Glomerular endothelial cell (primary cell): ENCODE data around the gene CEACAM19. TPM values are rescaled to one million over a fixed set of nuclear protein-coding genes. Genes with fewer than 3 reads are reported as not detected.
"Not testable (repeated sequence)": the region's sequence is repeated elsewhere in the genome, so short reads cannot be mapped to it uniquely, and the experiment has no call there.

Experiments used
- DNase-seq: peaks from one replicate; pipeline ENCODE4 v3.0.0-alpha.2; 2011; ENCODE audit warnings: low read depth, low spot score; ENCODE audit errors: extremely low read depth
- total RNA-seq: library from RNA; depleted of rRNA; stranded (reverse); fragments of >200 nt; gene quantifications from 2 replicates; pipeline ENCODE4 v1.2.3, GENCODE V29; 2015

CEACAM19 gene
- total RNA-seq, 1 donor from 2014 or later = 9.0 TPM

DNA sequence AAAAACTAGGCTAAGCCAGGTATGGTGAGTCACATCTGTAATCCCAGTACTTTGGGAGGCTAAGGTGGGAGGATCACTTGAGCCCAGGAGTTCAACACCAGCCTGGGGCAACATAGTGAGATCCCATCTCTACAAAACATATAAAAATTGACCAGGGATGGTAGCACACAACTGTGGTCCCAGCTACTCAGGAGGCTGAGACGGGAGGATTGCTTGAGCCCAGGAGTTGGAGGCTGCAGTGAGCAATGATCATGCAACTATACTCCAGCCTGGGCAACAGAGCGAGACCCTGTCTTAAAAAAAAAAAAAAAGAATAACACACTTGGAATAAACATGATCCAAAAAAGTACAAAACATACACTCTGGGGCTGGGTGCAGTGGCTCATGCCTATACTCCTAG lies 1.3 kb upstream of the CEACAM19 start:
- DNase-seq = not testable (repeated sequence)

GRCh38 chr19:44672226-44672625 lies 944 bp downstream of the CEACAM19 start:
- no peak for DNase-seq

- no peak for DNase-seq
Measured at GRCh38 chr19:44673510-44673909, 2.2 kb downstream of the CEACAM19 start.

DNA sequence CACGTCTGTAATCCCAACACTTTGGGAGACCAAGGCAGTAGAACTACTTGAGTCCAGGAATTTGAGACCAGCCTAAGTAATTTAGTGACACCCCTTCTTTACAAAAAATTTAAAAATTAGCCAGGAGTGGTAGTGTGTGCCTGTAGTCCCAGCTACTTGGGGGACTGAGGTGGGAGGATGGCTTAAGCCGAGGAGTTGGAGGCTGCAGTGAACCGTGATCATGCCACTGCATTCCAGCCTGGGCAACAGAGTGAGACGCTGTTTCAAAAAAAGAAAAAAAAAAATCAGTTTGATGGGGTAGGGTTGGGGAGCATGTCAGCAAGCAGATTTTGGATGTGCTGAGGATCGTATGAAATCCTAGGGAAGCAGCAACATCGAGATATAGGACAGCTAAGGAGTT lies 4.2 kb downstream of the CEACAM19 start:
- no peak for DNase-seq

DNA sequence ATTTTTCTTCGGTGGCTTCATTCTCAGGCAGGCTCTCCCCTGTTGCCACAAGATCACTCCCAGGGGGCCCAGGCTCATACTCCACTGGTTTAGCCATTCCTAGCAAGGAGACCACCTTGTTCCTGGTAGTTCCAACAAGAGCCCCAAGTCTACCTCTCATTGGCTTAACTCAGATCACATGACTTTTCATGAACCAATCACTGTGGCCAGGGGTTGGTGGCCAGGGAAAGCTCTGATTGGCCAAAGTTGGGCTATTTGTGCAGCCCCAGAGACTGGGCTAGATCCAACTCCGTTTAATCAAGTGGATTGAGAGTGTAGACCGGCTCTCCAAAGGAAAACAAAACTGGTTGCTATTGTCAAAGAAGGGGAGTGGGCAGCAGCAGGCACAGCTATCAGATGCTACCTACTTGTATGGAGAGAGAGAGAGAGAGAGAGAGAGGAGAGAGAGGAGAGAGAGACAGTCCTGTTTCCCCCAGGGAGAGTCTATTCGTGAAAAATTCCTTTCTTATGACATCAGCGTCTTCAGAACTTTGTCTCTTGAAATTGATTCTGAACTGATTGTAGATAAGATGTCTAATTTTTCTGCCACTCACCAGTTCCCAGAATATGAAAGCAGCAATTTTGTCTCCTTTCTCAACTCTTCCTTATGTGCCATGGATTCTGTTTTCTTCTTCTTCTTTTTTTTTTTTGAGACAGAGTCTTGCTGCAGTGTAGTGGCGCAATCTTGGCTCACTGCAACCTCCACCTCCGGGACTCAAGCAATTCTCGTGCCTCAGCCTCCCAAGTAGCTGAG lies 5.9 kb downstream of the CEACAM19 start:
- no peak for DNase-seq

DNA sequence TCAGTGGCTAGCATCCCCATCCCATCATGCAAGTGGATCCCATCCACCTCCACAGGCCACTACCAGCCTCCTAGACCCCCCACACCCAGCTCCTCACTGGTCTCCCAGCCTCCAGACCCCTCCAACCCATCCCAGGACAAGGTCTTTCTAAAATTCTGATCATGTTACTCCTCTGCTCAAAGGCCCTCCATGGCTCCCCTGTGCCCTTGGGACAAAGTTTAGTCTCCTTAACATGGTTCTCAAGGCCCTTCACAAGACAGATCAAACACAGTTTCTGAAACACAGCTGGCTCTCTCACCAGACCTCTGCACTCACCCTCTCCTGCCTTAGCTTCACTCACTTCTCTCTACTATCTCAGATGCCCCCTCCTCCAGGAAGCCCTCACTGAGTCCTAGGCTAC lies 9.3 kb downstream of the CEACAM19 start:
- DNase-seq = no peak

GRCh38 chr19:44681992-44682790 lies 10.9 kb downstream of the CEACAM19 start:
- DNase-seq = no peak

DNA sequence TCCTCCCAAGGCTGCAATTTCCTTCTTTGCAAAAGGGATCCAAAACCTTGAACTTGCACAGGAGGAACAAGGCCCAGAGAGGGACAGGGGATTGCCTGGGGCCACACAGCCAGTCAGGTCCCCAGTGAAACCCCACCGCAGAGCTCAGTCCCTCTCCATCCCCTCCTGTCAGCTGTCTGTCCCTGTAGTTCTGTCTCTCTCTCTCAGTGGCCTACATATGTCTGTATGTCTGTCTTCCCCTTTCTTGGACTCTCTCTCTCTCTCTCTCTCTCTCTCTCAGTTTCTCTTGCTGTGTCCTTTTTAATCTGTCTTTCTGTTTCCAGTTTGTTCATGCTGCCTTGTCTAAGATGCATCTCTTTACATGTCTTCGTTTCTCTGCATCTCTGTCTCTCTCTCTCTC lies 11.5 kb downstream of the CEACAM19 start:
- DNase-seq = no peak

- no peak for DNase-seq
Measured at GRCh38 chr19:44683434-44684210, 12.3 kb downstream of the CEACAM19 start.

- DNase-seq = not testable (repeated sequence)
Measured at GRCh38 chr19:44684396-44684795, 13.1 kb downstream of the CEACAM19 start.

DNA sequence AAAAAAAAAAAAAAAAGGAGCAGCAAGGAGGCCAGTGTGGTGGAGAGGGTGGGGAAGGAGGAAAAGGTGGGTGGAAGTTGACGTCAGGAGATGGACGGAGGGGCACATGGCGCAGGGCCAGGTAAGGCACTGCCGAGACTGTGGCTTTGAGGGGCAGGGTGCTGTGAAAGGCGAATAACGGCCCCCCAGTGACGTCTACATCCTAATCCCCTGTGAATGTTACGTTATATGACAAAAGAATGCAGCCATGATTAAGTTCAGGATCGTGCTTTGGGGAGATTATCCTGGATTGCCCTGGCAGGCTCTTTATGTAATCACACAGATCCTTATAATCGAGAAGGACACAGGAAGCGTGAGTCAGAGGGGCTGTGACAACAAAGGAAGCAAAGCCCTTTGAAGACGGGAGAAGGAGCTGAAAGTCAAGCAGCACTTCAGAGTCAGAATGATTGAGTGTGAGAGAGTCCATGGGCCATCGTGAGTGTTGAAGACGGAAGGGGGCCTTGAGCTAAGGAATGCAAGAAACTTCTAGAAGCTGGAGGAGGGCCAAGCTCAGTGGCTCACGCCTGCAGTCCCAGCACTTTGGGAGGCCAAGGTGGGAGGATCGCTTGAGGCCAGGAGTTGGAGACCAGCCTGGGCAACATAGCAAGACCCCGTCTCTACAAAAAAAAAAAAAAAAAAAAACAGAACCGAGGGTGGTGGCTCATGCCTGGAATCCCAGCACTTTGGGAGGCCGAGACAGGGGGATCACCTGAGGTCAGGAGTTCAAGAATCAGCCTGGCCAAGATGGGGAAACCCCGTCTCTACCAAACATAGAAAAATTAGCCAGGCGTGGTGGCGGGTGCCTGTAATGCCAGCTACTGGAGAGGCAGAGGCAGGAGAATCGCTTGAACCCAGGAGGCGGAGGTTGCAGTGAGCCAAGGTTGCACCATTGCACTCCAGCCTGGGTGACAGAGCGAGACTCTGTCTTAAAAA lies 13.9 kb downstream of the CEACAM19 start:
- peak; percentile 99 for DNase-seq

GRCh38 chr19:44685877-44686276 lies 14.6 kb downstream of the CEACAM19 start:
- no peak for DNase-seq

GRCh38 chr19:44686896-44687295 lies 15.6 kb downstream of the CEACAM19 start:
- DNase-seq = no peak

- no peak for DNase-seq
Measured at GRCh38 chr19:44687888-44688287, 16.6 kb downstream of the CEACAM19 start.

DNA sequence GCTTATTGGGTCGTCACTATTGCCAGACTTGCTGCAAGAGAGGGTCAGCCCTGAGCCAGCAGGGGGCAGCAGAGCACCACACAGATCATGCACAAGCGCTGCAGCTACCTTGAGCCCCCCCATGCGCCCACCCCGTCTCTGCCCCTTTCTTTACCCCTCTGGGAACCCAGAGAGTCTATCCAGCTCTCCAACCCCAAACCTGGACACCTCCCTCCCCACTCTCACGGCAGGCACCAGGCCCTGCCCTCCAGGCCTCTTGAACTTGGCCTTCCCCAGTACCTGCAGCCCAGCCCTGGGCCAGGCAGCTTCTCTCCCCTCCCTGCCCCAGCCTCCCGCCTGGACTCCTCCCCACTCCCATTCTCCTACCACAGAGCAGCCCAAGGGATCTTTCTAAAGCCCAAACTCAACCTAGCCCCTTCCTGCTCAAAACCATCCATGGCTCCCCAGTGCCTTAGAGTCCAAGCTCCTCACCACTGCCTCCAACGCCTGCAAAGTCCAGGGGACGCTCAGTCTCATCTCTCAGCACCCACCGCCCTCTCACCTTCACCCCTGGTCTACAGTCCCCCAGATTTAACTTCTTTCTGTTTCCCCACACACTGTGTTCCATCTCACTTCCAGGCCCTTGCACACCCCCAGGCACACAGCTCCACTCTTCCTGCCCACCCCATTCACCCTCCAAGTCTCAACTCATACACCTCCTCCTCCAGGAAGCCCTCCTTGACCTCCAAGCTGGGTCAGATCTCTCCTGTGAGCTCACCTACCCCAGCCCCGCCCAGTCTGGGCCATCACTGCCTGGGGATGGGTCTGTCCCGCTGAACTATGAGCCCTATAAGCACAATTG lies 18.2 kb downstream of the CEACAM19 start:
- DNase-seq = no peak

DNA sequence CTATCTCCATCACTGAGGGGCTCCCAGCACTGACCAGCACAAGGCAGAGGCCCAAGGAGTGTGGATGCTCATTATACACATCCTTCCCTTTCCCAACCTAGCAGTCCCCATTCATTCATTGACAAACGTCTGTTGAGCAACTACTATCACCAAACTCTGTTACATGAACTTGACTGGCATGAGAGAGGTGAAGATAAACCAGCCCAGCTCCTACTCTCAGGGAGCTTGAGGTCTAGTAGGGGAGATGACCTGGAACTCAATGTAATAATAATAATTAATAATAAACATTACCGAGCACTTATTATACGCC lies 18.8 kb downstream of the CEACAM19 start:
- no peak for DNase-seq

- no peak for DNase-seq
Measured at GRCh38 chr19:44692379-44692721, 21.1 kb downstream of the CEACAM19 start.

DNA sequence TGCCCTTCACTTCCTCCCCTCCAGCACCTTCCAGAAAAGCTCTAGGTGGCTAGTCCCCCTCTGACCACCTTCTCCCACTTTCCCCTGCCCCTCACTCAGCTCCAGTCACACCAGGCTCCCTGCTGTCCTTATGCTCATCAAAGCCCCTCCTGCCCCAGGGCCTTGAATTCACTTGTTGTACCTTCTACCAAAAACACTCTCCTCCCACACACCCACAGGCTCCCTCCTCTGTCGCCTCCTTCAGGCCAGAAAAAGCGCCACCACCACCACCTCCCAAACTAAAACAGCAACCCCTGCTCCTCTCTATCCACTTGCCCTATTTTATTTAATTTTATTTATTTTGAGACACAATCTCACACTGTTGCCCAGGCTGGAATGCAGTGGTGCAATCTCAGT lies 22.9 kb downstream of the CEACAM19 start:
- no peak for DNase-seq

GRCh38 chr19:44696939-44697669 lies 25.8 kb downstream of the CEACAM19 start:
- DNase-seq = no peak
